Activated effector memory CD4-positive, alpha-beta T cell treated with Interleukin-2 at 50 U/mL for 16 hours (primary cell): ENCODE results near the gene MYH8.

ENCODE experiments used
- DNase-seq: peaks from one replicate; pipeline ENCODE4 v3.0.0-alpha.2; 2020

MYH8 gene

GRCh38 chr17:10380631-10381408 lies 40.9 kb downstream of the MYH8 start:
- DNase-seq: no peak

GRCh38 chr17:10372906-10373305 lies 48.8 kb downstream of the MYH8 start, which contains the start of gene MYH13:
MYH13 (minus strand) TSS chr17:10373006; CDS start chr17:10364530, 8,476 bp downstream.
- no peak for DNase-seq

GRCh38 chr17:10370016-10370608 lies 51.6 kb downstream of the MYH8 start:
- no peak for DNase-seq

- no peak for DNase-seq
Measured at GRCh38 chr17:10369239-10369638, 52.5 kb downstream of the MYH8 start.

GRCh38 chr17:10368561-10368960 lies 53.2 kb downstream of the MYH8 start:
- no peak for DNase-seq

- no peak for DNase-seq
Measured at GRCh38 chr17:10360578-10360977, 61.2 kb downstream of the MYH8 start.

- DNase-seq: no peak
Measured at GRCh38 chr17:10357768-10358167, 64.0 kb downstream of the MYH8 start.

GRCh38 chr17:10354651-10355050 lies 67.1 kb downstream of the MYH8 start:
- no peak for DNase-seq

GRCh38 chr17:10352893-10353292 lies 68.9 kb downstream of the MYH8 start:
- no peak for DNase-seq

- no peak for DNase-seq
Measured at GRCh38 chr17:10349403-10349802, 72.3 kb downstream of the MYH8 start.

GRCh38 chr17:10344816-10345215 lies 76.9 kb downstream of the MYH8 start:
- DNase-seq: no peak
